Stimulated activated CD8-positive, alpha-beta memory T cell treated with anti-CD3 and anti-CD28 coated beads, Interleukin-4, amount 100 ng/mL, for 24 hours (primary cell): ENCODE measurements around the gene TACR1.

Experiments
- DNase-seq: peaks from one replicate; pipeline ENCODE4 v3.0.0-alpha.2; 2020; ENCODE audit warnings: low read depth

Gene TACR1

GRCh38 chr2:75047189-75047991, 151.9 kb downstream of the TACR1 start:
- DNase-seq, result no peak

GRCh38 chr2:75045526-75046050, 153.7 kb downstream of the TACR1 start:
- no peak for DNase-seq

GRCh38 chr2:75044291-75044690, 155.0 kb downstream of the TACR1 start:
- no peak for DNase-seq

- no peak for DNase-seq
Observed at GRCh38 chr2:75042823-75043222, 156.5 kb downstream of the TACR1 start.

GRCh38 chr2:75041731-75042600, 157.4 kb downstream of the TACR1 start:
- no peak for DNase-seq

- no peak for DNase-seq
Observed at GRCh38 chr2:75041226-75041625, 158.1 kb downstream of the TACR1 start.

GRCh38 chr2:75035444-75036353, 163.6 kb downstream of the TACR1 start:
- no peak for DNase-seq

- DNase-seq, result no peak
Observed at GRCh38 chr2:75033516-75033915, 165.8 kb downstream of the TACR1 start.

GRCh38 chr2:75031906-75032803, 167.2 kb downstream of the TACR1 start:
- no peak for DNase-seq

GRCh38 chr2:75031171-75031570, 168.1 kb downstream of the TACR1 start:
- no peak for DNase-seq

GRCh38 chr2:75030218-75031009, 168.9 kb downstream of the TACR1 start:
- DNase-seq, result no peak

GRCh38 chr2:75027886-75028285, 171.4 kb downstream of the TACR1 start:
- DNase-seq, result no peak

GRCh38 chr2:75025633-75026380, 173.5 kb downstream of the TACR1 start:
- no peak for DNase-seq

- no peak for DNase-seq
Observed at GRCh38 chr2:75025216-75025615, 174.1 kb downstream of the TACR1 start.

- DNase-seq, result no peak
Observed at GRCh38 chr2:75023666-75024455, 175.5 kb downstream of the TACR1 start.

GRCh38 chr2:75022516-75022915, 176.8 kb downstream of the TACR1 start:
- no peak for DNase-seq

- DNase-seq, result no peak
Observed at GRCh38 chr2:75021672-75022071, 177.6 kb downstream of the TACR1 start.

- DNase-seq, result no peak
Observed at GRCh38 chr2:75020476-75020875, 178.8 kb downstream of the TACR1 start.
